Pulmonary artery endothelial cell (primary cell): ENCODE data around the gene NINJ2. TPM values are rescaled to one million over a fixed set of nuclear protein-coding genes. Genes with fewer than 3 reads are reported as not detected.

Source experiments
- DNase-seq: peaks from one replicate; pipeline ENCODE4 v3.0.0-alpha.2; 2011; ENCODE audit warnings: low read depth, low spot score
- total RNA-seq: library from RNA; depleted of rRNA; stranded (reverse); fragments of >200 nt; gene quantifications from 2 replicates; pipeline ENCODE4 v1.2.3, GENCODE V29; 2014

Gene NINJ2
- total RNA-seq, 1 donor from 2014 or later = 0.66 TPM

DNA sequence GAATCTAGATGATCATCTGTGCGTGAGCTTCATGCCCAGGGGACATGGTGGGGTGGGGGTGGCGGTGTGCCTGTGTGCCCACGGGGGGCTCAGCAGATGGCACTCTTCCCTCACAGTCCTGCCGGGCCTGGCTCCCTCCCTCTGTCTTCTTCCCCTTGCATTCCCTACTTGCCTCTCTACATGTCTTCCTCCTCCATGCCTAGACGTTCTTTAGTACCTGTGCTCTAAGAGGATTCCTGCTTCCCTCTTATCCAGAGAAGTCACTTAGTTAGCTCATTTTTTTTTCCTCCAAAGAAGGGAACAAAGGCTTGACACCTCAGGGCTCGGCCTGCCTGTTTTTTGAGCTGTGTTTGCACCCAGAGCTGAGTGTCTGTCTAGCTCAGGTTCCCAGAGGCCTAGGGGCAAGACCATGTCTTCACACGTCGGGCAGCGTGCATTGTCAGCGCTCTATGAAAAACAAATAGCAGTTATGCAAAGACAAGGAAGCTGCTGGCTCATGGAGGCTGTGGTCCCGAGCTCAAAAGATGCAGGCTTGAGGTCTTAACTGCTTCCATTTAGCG lies 48.8 kb downstream of the NINJ2 start:
- no peak for DNase-seq

DNA sequence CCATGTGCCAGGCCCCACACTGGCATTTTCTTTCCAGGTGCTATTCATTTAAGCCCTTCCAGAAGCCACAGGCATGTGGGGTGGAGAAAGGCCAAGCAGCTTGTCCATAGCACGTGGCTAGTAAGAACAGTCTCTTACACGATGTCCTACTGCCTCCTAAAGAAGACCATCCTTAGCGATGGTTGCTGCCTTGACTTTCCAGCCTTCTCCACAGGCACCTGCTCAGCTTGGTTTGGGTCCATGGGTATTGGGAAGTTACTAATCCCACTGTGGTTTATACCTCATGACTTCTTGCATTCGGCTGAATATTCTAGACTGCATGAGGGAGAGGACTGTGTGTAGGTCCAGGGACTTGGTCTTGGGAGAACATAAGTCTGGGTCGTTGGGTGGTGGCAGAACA lies 49.2 kb downstream of the NINJ2 start:
- DNase-seq = no peak

DNA sequence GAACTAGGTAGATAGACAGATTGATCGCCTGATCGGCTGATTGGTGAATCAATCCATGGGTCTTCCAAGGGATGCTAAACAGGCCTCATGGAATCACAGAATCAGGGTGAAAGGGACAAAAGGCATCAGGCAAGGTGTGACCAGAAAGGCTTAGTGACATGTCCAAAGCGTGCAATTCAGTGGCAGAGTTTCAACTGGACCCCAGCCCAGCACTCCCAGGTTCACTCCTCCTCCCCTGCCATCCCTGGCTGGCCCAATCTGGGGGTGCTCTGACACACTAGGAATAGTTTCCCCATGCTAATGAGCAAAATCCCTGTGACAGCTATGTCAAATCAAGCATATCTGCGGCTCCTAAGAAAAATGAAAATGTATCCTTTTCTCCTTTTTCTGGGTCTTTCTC lies 50.4 kb downstream of the NINJ2 start:
- DNase-seq = no peak

DNA sequence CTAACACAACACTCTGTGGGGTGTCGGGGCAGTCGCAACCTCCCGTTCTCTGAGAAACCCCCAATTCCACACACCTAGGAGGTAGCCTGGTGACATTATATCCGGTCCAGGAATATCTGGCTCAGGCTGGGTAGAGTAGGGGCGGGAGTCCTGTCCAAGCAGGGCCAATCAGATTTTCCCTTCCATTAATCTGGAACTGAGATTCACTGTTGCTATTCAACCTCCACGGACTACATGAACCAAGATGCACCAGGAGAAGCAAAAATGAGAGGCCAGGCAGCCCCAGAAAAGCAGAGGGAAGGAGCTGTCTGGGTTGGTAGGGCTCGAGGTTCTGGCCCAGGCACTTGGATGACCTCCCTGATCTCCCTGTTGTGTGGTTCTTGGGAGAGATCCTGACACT lies 51.0 kb downstream of the NINJ2 start:
- DNase-seq = no peak

DNA sequence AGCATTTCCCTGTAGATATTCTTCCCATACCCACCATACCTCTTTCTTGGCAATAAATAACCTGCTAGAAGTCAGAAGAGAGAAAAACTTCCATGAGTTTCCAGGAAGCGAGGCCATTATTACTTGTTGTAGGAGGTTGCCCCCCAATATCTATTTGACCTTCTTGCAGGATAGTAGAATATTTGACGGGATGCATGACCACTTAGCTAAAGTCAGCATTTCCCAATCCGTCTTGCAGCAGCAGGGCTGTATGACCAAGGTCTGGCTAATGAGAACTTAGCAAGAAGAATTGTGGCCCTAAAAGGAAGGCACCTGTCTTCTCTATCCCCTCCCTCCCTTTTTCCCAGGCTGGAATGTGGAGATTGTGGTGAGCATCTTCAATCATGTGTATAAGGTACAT lies 51.5 kb downstream of the NINJ2 start:
- DNase-seq = no peak

DNA sequence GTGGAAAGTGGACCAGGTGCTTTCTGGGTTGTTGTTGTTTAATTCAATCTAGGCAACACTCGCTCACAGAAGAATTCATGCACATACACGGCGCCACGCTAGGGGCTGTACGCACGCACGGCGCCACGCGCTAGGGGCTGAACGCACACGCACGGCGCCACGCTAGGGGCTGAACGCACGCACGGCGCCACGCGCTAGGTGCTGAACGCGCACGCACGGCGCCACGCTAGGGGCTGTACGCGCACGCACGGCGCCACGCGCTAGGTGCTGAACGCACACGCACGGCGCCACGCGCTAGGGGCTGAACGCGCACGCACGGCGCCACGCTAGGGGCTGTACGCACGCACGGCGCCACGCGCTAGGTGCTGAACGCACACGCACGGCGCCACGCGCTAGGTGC lies 54.3 kb downstream of the NINJ2 start:
- DNase-seq = no peak

DNA sequence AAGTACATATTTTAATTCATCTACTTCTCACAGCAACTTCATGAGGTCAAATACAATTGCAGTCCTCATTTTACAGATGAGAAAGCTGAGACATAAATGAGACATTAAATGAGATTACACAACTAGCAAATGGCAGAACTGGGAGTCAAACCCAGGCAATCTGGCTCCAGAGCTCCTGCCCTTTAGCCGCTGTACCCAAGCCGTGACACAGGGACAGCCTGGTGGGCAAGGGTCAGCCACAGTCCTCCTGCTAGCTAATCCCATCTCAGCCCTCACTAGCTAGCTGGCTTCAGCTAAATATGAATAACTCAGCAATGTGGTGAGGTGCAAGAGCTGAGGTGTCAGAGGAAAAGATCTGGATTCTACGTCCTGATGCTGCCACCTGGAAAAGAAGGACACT lies 54.8 kb downstream of the NINJ2 start:
- no peak for DNase-seq

DNA sequence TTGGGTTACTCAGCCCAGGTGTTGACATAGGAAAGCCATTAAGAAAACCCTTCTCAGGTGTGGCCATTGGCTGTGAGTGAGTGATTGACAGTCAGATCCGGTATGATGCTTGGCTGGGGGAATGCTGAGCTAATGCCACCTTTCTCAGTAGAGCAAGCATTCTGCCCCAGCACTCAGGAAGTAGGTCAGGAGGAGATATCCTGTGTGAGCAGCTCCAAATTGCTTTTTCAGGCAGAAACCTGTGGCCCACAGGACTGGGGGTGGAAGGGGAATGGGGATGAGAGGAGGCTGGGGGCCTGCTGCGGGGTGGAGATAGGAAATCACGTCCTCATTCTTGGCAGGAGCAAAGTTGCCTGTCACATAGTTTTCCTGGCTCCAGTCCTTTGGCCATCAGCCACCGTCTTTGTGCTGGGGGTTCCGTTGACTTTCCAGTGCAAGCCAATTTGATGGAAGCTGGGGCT lies 55.7 kb downstream of the NINJ2 start:
- DNase-seq = peak; percentile 49

DNA sequence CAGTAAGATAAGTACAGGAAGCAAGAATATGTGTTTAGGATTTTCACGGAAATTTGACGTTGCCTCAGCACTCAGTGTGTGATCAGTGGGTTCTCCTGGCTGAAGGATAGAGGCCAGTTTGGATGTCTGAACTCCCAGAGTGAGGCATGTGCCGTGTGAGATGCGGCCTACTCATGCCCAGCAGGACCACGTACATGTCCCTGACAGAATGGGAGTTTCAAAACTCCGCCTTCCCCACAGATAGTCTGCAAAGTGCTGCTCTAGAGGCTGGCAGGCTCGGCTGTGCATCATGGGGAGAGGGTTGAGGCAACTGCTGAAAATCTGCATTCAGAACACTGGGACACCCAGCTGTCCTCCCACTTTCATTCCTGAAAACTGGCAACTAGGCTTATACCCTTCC lies 58.3 kb downstream of the NINJ2 start:
- DNase-seq = no peak

DNA sequence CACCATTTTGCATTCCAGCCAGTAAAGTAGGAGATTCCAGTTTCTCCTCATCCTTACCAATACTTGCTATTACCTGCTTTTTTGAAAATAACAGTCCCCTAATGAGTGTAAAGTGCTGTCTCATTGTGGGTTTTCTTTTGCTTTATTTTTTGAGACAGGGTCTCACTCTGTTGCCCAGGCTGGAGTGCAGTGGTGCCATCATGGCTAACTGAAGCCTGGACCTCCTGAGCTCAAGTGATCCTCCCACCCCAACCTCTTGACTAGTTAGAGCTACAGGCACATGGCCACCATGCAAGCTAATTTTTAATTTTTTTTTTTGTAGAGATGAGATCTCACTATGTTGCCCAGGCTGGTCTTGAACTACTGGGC lies 60.6 kb downstream of the NINJ2 start:
- DNase-seq = no peak

DNA sequence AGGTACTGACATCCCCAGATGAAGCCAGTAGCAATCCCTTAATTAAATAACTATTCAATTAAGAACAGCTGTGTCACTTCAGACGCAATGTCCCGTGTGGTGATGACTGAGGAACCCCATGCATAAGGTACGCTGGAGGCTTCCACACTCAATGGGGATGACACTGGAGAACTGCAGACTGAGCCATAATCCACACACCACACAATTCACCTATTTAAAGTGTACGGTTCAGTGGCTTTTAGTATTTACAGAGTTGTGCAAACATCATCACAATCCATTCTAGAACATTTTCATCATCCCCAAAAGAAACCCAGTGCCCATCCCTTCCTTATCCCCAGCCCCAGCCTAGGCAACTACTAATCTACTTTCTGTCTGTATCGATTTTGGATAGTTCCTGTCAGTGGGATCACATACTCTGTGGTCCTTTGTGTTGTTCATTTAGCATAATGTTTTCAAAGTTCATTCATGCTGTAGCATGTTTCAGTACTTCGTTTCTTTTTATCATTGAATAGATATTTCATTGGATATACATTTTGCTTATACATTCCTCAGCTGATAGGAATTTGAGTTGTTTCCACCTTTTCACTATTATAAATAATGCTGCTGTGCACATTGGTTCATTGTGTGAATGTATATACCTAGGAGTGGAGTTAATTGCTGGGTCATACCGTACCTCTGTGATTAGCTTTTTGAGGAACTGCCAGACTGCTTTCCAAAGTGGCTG lies 61.1 kb downstream of the NINJ2 start:
- no peak for DNase-seq

DNA sequence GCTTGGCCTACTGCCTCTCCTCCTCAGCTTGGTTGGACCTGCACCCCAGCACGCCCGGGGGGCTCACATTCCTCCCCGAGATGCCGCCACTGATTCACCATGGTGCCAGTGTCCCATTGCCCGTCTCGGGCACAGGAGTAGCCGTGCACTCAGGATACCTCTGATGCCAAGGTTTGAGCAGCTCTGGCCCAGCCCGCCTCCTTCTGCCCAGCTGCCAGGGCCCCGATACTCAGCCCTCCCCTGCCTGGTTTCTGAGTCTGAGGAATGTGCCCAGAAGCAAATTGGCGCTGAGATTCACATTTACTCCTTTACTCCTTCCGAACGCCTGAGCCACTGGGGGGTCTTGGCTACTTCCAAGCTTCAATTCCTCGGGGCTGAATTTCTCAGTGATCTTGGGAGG lies 63.5 kb downstream of the NINJ2 start:
- no peak for DNase-seq

DNA sequence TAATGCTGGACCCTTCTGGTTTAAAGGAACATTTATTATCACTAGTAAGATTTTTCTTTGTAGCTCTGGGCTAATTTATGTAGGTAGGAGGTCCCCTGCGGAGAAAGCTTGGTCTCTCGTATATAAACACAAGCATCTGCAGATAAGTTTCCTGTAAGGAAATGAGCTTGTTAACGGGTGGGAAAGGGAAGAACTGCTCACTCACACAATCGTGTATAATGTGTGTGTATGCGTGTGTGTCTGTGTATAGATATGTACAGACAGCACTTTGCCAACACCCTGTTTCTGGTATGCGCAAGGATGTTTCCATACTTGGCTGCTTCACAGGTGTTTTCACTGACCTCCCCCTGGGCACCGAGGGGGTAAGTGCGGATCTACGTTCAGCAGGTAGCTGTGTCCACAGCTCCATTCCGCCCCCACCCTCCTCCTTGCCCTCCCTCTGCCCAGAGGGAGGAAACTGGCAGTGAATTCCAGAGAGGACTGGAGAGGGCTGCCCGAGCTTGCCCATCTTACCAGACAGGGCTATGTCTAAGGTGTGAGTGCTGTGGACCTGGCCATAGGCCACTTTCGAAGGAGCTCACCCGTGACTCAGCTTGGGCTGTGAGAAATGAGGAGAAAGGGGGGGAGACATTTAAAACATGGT lies 65.2 kb downstream of the NINJ2 start:
- peak; percentile 78 for DNase-seq

DNA sequence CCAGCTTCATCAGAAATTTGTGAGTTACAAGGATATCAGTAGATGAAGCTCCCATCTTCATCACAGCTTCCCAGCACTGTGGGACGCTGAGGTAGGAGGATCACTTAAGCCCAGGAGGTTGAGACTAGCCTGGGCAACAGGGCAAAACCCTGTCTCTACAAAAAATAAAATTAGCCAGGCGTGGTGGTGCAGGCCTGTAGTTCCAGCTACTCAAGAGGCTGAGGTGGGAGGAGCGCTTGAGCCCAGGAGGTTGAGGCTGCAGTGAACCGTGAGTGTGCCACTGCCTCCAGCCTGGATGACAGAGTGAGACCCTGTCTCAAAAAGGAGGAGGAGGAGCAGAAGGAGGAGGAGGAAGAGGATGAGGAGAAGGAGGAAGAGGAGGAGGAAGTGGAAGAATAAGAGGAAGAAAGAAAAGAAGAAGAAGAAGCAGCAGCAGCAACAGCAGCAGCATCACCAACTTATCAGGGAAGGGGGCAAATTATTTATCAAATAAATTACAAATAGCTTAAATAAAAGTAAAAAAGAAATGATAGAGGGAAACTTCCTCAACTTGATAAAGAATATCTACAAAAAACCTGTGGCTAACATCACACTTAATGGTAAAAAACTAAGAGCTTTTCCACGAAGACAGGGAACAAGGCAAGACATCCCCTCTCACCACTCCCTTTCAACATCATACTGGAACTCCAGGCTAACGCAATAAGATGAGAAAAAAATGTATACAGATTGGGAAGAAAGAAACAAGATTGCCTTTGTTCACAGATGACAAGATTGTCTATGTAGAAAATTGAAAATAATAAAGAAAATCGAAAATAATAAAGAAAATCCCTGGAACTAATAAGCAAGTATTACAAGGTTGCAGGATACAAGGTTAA lies 69.6 kb downstream of the NINJ2 start:
- DNase-seq = no peak

DNA sequence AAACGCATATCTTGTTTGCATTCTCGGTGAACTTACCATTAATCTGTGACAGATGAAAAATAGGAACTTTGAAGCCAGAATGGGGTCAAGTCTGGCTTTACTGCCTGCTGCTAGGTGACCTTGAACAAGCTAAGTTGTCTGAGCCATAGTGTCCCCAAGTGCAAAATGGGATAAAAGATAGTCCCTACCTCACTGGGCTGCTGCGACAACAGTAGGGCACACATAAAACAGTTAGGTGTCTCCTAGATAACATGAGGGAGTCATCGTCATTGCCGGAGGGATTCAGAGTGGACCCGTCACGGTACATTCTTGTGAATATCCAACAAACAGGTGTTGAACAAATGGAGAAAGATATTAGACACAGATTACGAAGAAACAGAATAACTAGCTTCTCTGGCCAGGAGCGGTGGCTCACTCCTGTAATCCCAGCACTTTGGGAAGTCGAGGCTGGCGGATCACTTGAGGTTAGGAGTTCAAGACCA lies 71.2 kb downstream of the NINJ2 start:
- DNase-seq = no peak

DNA sequence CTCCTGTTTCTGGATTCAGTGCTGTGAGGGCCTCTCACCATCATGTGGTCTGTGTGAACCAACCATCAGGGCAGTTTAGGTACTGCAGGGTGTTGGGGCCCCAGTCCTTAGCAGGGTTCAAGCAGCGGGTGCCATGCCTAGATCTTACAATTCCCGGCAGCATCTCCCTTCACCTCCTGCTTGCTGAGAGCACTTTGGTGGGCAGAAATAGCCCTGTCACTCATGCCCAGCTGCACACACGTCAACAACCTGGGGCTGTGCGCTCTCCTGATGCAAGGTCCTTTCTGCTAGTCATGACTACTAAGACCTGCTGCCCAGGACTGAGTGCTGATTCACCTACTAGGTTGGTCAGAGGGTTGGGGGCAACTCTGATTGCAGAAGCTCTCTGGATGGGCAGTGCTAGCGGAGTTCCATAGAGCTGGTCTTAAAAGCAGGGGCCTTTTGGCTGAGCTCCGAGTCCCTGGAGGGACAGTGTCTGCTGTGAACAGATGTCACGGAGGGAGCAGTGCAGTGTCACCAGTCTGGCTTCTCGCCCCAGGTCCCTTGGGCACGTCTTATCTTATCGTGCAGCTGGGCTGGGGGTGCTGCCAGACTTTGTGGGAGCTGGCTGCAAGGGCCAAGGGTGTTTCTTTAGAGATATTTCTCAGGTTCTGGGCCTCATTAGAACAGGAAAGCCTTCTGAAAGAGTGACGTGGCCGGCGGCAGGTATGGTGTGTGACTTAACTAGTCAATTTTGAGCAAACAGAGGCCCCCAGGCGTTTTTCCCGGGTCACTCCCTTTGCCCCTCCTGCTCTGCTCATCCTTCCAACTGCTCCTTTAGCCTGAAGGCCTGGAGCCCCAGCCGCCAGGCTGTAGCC lies 71.8 kb downstream of the NINJ2 start:
- DNase-seq = no peak

DNA sequence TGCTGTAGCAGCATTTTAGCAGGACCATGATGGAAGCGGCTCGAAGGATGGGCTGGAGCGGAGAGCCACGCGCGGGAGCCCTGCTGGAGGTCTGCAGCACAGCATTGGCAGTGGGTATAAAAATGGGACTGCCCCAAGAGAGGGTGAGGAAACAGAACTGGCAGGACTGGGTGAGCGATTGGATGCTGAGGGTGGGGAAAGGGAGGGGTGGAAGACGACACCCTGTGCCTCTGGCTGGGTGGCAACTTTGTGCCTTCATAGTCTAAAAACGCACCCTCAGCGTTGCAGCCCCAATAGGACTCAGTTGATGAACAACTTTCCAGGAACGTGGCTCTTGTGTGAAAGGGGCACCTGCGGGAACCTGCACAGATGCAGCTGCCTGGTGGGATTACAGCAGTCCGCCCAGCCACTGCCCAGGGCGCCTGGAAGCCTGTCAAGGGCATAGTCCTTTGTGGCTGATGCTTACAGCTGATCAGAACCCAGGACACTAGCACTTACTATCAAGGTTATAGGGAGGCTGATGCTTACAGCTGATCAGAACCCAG lies 73.0 kb downstream of the NINJ2 start:
- no peak for DNase-seq

DNA sequence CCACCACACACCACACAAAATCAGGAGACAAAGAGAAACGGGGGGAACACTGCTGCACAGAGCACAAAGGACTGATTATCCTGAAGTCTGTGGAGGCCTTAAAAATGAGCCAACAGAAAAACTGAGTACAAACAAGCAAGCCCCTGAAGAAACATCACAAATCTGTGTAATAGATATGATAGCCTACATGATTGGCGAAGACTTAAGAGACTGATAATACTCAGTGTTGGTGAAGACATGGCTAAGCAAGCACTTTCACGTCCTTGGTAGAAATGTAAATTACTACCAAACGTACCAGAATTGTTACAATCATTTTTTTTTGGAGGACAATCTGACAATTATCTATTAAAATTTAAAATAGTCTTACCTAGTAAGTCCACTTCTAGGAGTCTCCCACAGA lies 74.6 kb downstream of the NINJ2 start:
- DNase-seq = no peak

DNA sequence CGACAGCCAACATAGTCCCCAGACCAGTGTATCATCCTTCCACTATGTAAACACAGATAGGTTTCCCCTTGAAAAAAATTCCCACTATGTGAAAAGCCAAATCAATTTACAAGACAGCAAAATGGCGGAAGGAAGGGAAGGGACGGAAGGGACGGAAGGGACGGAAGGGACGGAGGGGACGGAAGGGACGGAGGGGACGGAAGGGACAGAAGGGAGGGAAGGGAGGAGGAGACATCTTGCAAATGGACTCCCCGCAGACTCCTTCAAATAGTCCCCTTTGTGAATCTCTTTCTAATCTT lies 75.3 kb downstream of the NINJ2 start:
- DNase-seq = no peak

DNA sequence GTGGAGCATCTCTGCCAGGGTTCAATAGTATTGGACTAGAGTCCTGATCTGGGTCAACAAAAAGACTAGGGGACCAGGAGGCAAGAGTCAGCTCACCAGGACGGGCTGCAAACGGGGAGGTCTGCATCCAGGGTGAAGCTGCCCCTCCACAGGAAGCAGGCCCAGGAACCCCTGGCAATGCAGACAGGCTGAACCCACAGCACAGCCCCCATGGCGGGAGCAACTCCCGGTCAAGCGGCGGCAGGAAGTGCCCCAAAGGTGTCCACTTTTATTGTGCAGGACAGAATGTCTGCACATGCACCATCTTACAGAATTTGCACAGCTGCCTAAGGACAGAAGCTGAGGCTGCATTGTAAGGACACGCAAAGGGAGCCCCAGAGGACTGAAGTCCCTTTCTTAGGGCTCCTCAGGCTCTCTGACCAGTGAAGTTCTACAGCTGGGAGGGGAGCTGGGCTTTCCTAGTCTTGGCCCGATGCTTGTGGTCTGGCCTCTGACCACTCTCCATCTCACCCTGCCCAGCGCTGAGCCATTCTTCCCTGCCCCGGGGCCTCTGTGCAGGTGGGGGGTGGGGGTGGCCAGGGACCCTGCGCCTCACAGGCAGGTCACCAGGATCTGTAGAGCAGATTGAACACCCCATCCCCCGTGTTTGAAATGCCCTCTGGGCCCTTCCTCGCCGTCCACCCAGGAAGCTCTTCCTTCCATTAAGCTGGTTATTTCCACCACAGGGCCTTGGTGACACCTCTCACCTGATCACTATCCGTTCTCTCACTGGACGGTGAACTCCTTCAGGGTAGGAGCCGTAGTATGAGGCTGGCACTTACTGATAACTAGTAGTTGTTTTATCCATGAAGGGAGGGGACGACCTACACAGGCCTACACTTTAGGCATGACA lies 75.9 kb downstream of the NINJ2 start:
- no peak for DNase-seq
